GM12878 (cell line): Measurements from ENCODE around the gene TRIM68. TPM values are rescaled to one million over a fixed set of nuclear protein-coding genes. Genes with fewer than 3 reads are reported as not detected.

Source experiments
- ATAC-seq: fragments of 200-7000 bp; cut with Tn5 transposase; 3 replicates; pipeline ENCODE4 v1.9.1; 2020; ENCODE audit warnings: mild to moderate bottlenecking, moderate library complexity
- BruUV-seq: library from RNA; stranded (reverse); fragments of 400-500 nt; replicated peaks from 2 replicates; lab custom pipeline; 2021; lab: Mats Ljungman, UMichigan
- CTCF ChIA-PET: fragments of 300-600 bp; sonication (Branson Sonifier 250); formaldehyde crosslinking; extraction: SDS; loops from one replicate; lab custom pipeline; 2021; ENCODE audit warnings: inconsistent platforms; lab: Yijun Ruan, JAX
- POLR2A ChIA-PET: fragments of 350-600 bp; formaldehyde crosslinking; extraction: SDS; loops from one replicate; lab custom pipeline; 2021; ENCODE audit warnings: inconsistent platforms; lab: Charles Lee
- RAD21 ChIA-PET: fragments of 300-600 bp; sonication (Branson Sonifier 250); formaldehyde crosslinking; loops from one replicate; lab custom pipeline; 2023; ENCODE audit warnings: antibody characterized with exemption; ENCODE audit not compliant: unreplicated experiment; lab: Charles Lee
- SMC1A ChIA-PET: fragments of 300-600 bp; sonication (Branson Sonifier 250); formaldehyde crosslinking; loops from one replicate; lab custom pipeline; 2023; ENCODE audit not compliant: unreplicated experiment, uncharacterized antibody; lab: Charles Lee
- DNase-seq: peaks from one replicate; pipeline ENCODE4 v3.0.0-alpha.2; 2011; ENCODE audit warnings: low read depth, low spot score
- FAIRE-seq: peaks from 3 replicates; lab custom pipeline; 2011; peaks lifted over from hg19 to GRCh38; lab: Jason Lieb, UNC
- H2AFZ ChIP-seq: 2 replicates; pipeline ENCODE4 v1.6.0; 2011; ENCODE audit warnings: low read depth, low read length, control low read depth; ENCODE audit not compliant: control insufficient read depth
- H3K27ac ChIP-seq: 2 replicates; pipeline ENCODE4 v1.5.1; 2011; ENCODE audit warnings: control low read depth; ENCODE audit not compliant: control insufficient read depth, insufficient read depth
- H3K27me3 ChIP-seq, 2 experiments: replicated peaks in 1 of 2; 2 replicates each; pipeline versions ENCODE4 v1.6.0 to v1.6.1; 2011; ENCODE audit warnings: low read length in 1 of 2; ENCODE audit not compliant: control insufficient read depth in 2 of 2, insufficient read depth in 2 of 2
- H3K36me3 ChIP-seq, 2 experiments: 2 replicates each; pipeline ENCODE4 v1.5.1; 2011; ENCODE audit warnings: low read length in 1 of 2; ENCODE audit not compliant: control insufficient read depth in 2 of 2, insufficient read depth in 2 of 2
- H3K4me1 ChIP-seq: 2 replicates; pipeline ENCODE4 v1.6.1; 2011; ENCODE audit warnings: mild to moderate bottlenecking, low read length, moderate library complexity, mixed read lengths; ENCODE audit not compliant: control insufficient read depth, insufficient read depth
- H3K4me2 ChIP-seq: 2 replicates; pipeline ENCODE4 v1.6.0; 2011; ENCODE audit warnings: control low read depth; ENCODE audit not compliant: control insufficient read depth, insufficient read depth
- H3K4me3 ChIP-seq: fragments of 200-600 bp; sonication (generic); 2 replicates; pipeline ENCODE4 v1.5.1; 2016
- H3K79me2 ChIP-seq: 2 replicates; pipeline ENCODE4 v1.6.0; 2011; ENCODE audit warnings: low read length; ENCODE audit not compliant: control insufficient read depth, insufficient read depth
- H3K9ac ChIP-seq: 2 replicates; pipeline ENCODE4 v1.8.0; 2011; ENCODE audit warnings: low read length, control low read depth, mixed read lengths; ENCODE audit not compliant: control insufficient read depth, insufficient read depth
- H3K9me3 ChIP-seq: replicated peaks from 3 replicates; pipeline ENCODE4 v1.5.1; 2011; ENCODE audit warnings: mild to moderate bottlenecking, low read length; ENCODE audit not compliant: control insufficient read depth, insufficient read depth
- H4K20me1 ChIP-seq: 2 replicates; pipeline ENCODE4 v1.6.0; 2011; ENCODE audit not compliant: control insufficient read depth, insufficient read depth
- CBX3 ChIP-seq: fragments of 200-600 bp; sonication (generic); IDR thresholded peaks from 2 replicates; pipeline ENCODE4 v1.6.1; 2016; ENCODE audit warnings: low read depth, borderline replicate concordance
- CUX1 ChIP-seq: IDR thresholded peaks from 2 replicates; pipeline ENCODE4 v1.6.1; 2012; ENCODE audit warnings: improper control_type of control experiment, low read depth, low read length; ENCODE audit not compliant: insufficient replicate concordance
- GATAD2B ChIP-seq: fragments of 450-650 bp; conservative IDR thresholded peaks from 2 replicates; pipeline ENCODE4 v1.6.1; 2017; ENCODE audit warnings: low read depth, mild to moderate bottlenecking, moderate library complexity
- KAT2A ChIP-seq: conservative IDR thresholded peaks from 2 replicates; pipeline ENCODE4 v1.6.1; 2011; ENCODE audit warnings: low read depth, low read length; ENCODE audit not compliant: control insufficient read depth
- MYB ChIP-seq: fragments of 150-350 bp; IDR thresholded peaks from 2 replicates; pipeline ENCODE4 v1.6.1; 2014; ENCODE audit warnings: mild to moderate bottlenecking, low read depth, low read length, borderline replicate concordance
- MYC ChIP-seq: IDR thresholded peaks from 2 replicates; pipeline ENCODE4 v1.6.1; 2011; ENCODE audit warnings: mild to moderate bottlenecking, low read length, moderate library complexity, inconsistent platforms; ENCODE audit not compliant: insufficient read depth, insufficient replicate concordance, insufficient read length, severe bottlenecking
- POLR2AphosphoS5 ChIP-seq: IDR thresholded peaks from 2 replicates; pipeline ENCODE4 v1.6.1; 2011; ENCODE audit warnings: mild to moderate bottlenecking, low read length, inconsistent platforms
- PRDM15 ChIP-seq: fragments of 450-650 bp; formaldehyde crosslinking; IDR thresholded peaks from 2 replicates; pipeline ENCODE4 v1.4.0; 2020; ENCODE audit warnings: mild to moderate bottlenecking, moderate library complexity
- RAD21 ChIP-seq: IDR thresholded peaks from 2 replicates; pipeline ENCODE4 v1.6.1; 2011; ENCODE audit warnings: mild to moderate bottlenecking, low read depth, low read length, moderate library complexity; ENCODE audit not compliant: insufficient read depth
- TAF1 ChIP-seq: IDR thresholded peaks from 2 replicates; pipeline ENCODE4 v1.6.1; 2011; ENCODE audit warnings: mild to moderate bottlenecking, low read depth, low read length, borderline replicate concordance
- TARDBP ChIP-seq: IDR thresholded peaks from 2 replicates; pipeline ENCODE4 v1.6.1; 2016; ENCODE audit warnings: borderline replicate concordance
- YBX1 ChIP-seq: fragments of 450-650 bp; IDR thresholded peaks from 2 replicates; pipeline ENCODE4 v1.6.1; 2016; ENCODE audit warnings: antibody characterized with exemption
- WGBS: methylation state at CpG from one replicate; pipeline ENCODE4 v1.1.6; 2016; ENCODE audit warnings: low lambda C conversion rate; ENCODE audit not compliant: insufficient replicate concordance, insufficient coverage; ENCODE audit errors: missing lambda C conversion rate; 5-methylcytosine and 5-hydroxymethylcytosine counted together
- in situ Hi-C: fragments of 300-500 bp; cut with MboI; formaldehyde crosslinking; loops from 9 replicates; pipeline ENCODE4 v1.14.3; 2018; ENCODE audit warnings: mixed read lengths
- intact Hi-C: fragments of 100-400 bp; cut with micrococcal nuclease; formaldehyde crosslinking; loops from one replicate; pipeline ENCODE4 v1.14.2; 2022; ENCODE audit not compliant: unreplicated experiment
- polyA plus RNA-seq, 11 experiments: library from polyadenylated mRNA; depleted of rRNA in 4 of 11; unstranded in 6 of 11; stranded (reverse) in 5 of 11; fragments of >200 nt; fragmentation: Nextera tagmentation in 4 of 11; fragmentation: Illumina TruSeq in 1 of 11; extraction: Ambion mirVana in 4 of 11; extraction: Trizol in 1 of 11; gene quantifications; 1 replicate in 1 of 11; 2 replicates in 10 of 11; pipeline versions ENCODE4 v1.2.1 to v1.2.3, GENCODE V29; 2011 to 2016; ENCODE audit warnings: inconsistent platforms in 2 of 11, missing spikeins in 2 of 11, low read depth in 1 of 11
- total RNA-seq, 4 experiments: library from RNA; depleted of rRNA in 3 of 4; stranded (reverse); fragments of >200 nt in 3 of 4; fragmentation: Illumina TruSeq in 1 of 4; extraction: Trizol in 1 of 4; gene quantifications; 2 replicates each; pipeline versions ENCODE4 v1.2.1 to v1.2.3, GENCODE V29; 2013 to 2021

TRIM68 gene
- total and polyA plus RNA-seq, 10 of the 15 experiments (the other 5 are each of a cell fraction or from before 2014, with no cell fraction given): 3.3 to 13.7 (median 8.3) TPM

- TF ChIP-seq KAT2A (no peak), TARDBP (no peak), POLR2AphosphoS5 (no peak), RAD21 (no peak), MYC (no peak), CUX1 (no peak)
These were observed 7.9 kb upstream of the TRIM68 start (continued) for GRCh38 chr11:4615856-4616444.

- SMC1A ChIA-PET: no interaction called here
- H3K4me2 ChIP-seq: no peak overlapping the region
- no peak overlapping the region for H2AFZ ChIP-seq
- no peaks in the 10 kb centered on the region; the same call in 2 of the 3 replicates for H3K9me3 ChIP-seq
- H3K4me3 ChIP-seq: no peak overlapping the region
- H3K36me3 ChIP-seq: no peaks in the 10 kb centered on the region
- no peaks in the 10 kb centered on the region; a peak in 1 of 4 replicates for H3K27me3 ChIP-seq
- ATAC-seq (no peak), FAIRE-seq (no peak), DNase-seq (no peak)
- intact Hi-C loops (no loop called here), in situ Hi-C loops (no loop called here)
- RAD21 ChIA-PET: no interaction called here
- no peaks in the 10 kb centered on the region; the same call in 1 of the 2 replicates for H3K4me1 ChIP-seq
- BruUV-seq: no TSS peak
- peaks cover 2% of the 10 kb centered on the region; the same call in 1 of the 2 replicates for H3K79me2 ChIP-seq
- CTCF ChIA-PET: interaction anchor here (0.6 to 1.8 kb wide), 3 partner anchors 10 to 88 kb away, joined by 3 to 6 read pairs (median 5); no protein-coding TSS in a partner anchor
- H3K9ac ChIP-seq: no peak overlapping the region
- POLR2A ChIA-PET: no interaction called here
- H3K27ac ChIP-seq: no peak overlapping the region
- no peaks in the 10 kb centered on the region for H4K20me1 ChIP-seq
- 62% methylated on average over 2 of the region's 2 CpGs for WGBS
- TF ChIP-seq PRDM15 (no peak), TAF1 (no peak), MYB (no peak), CBX3 (no peak), GATAD2B (no peak), YBX1 (no peak)
These were observed 4.0 kb upstream of the TRIM68 start for GRCh38 chr11:4611986-4612385.
